ENCODE results near the gene C1orf35.
A peak's percentile ranks its signal among the peaks of the same experiment; 100 is the strongest.

The C1orf35 gene

DNA sequence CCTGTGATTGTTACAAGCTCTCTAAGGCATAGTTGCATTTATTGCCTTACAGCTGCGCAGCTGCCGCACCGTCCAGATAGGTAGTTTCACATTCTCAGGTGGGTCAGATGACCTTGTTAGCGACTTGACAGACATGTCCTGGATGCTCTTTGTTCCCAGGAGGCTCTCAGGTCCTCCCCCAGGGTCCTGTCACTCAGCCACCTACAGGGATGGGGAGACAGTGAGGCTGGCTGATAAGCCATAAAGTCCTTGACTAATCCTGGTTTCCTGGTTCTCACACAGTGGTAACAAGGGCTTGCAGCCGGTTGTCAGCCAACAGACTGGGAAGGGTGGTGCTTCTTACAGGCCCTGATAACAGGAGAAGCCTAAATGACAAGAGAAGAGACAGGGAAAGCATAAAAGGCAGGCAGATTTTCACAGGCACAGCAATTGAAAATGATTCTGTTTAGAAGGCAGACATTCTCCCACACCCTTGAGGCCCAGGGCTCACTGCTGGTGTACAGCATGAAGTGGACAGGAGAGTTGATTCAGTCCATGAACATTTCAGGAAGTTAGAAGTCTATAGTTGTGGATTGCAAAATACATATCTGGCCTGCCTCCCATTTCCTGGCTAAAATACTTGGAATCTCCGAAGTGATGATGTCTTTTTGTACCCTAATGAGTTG, 17.7 kb downstream of the C1orf35 start (continued):
- TF ChIP-seq, protein P1, sequence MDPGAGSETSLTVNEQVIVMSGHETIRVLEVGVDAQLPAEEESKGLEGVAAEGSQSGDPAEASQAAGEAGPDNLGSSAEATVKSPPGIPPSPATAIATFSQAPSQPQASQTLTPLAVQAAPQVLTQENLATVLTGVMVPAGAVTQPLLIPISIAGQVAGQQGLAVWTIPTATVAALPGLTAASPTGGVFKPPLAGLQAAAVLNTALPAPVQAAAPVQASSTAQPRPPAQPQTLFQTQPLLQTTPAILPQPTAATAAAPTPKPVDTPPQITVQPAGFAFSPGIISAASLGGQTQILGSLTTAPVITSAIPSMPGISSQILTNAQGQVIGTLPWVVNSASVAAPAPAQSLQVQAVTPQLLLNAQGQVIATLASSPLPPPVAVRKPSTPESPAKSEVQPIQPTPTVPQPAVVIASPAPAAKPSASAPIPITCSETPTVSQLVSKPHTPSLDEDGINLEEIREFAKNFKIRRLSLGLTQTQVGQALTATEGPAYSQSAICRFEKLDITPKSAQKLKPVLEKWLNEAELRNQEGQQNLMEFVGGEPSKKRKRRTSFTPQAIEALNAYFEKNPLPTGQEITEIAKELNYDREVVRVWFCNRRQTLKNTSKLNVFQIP (CRISPR knock-in tag; IDR thresholded peaks at IDR 0.05; ENCODE audit: borderline replicate concordance, low read depth) = no peak

DNA sequence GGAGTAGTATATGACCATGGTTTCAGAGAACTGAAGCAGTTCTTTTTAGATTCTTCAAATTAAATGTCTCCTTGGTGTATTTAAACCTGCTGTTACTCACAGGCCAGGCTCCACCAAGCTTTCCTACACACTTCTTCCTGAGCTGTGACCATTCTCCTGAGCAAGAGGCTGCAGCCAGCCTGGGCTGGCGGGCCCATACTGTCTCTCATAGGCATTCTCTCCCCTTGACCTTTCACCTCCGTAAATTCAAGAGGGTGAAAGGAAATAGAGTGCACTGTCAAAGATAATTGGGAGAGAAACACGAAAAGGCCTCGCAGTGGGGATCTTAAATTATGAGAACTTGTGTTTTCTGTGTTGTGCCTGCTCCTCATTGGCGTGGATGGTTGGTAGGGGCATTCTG, 18.3 kb downstream of the C1orf35 start:
- TF ChIP-seq RARB (CRISPR knock-in tag; IDR thresholded peaks at IDR 0.05) (no peak), ESRRG (CRISPR knock-in tag; IDR thresholded peaks at IDR 0.05) (no peak)
- ATAC-seq = no peak

- TF ChIP-seq PATZ1 (CRISPR knock-in tag; IDR thresholded peaks at IDR 0.05; ENCODE audit: borderline replicate concordance) = no peak
- ATAC-seq = no peak
Observed at GRCh38 chr1:228084325-228084724, 18.8 kb downstream of the C1orf35 start.

GRCh38 chr1:228083871-228084278, 19.2 kb downstream of the C1orf35 start:
- ATAC-seq = peak; percentile 5
- TF ChIP-seq OSR1 (CRISPR knock-in tag; IDR thresholded peaks at IDR 0.05) (no peak), TCF4 (CRISPR knock-in tag; IDR thresholded peaks at IDR 0.05; ENCODE audit: borderline replicate concordance) (no peak), TSHZ2 (CRISPR knock-in tag; IDR thresholded peaks at IDR 0.05) (no peak), GLIS3 (CRISPR knock-in tag; IDR thresholded peaks at IDR 0.05) (no peak), ARNTL (CRISPR knock-in tag; IDR thresholded peaks at IDR 0.05; ENCODE audit: borderline replicate concordance, low read depth) (no peak), ZFP30 (CRISPR knock-in tag; IDR thresholded peaks at IDR 0.05) (no peak), TOX (CRISPR knock-in tag; IDR thresholded peaks at IDR 0.05; ENCODE audit: borderline replicate concordance) (no peak), ISL1 (CRISPR knock-in tag; IDR thresholded peaks at IDR 0.05) (no peak), RARB (CRISPR knock-in tag; IDR thresholded peaks at IDR 0.05) (no peak), ZC3H10 (CRISPR knock-in tag; IDR thresholded peaks at IDR 0.05) (no peak), SNAI2 (CRISPR knock-in tag; IDR thresholded peaks at IDR 0.05) (no peak), PPARA (CRISPR knock-in tag; IDR thresholded peaks at IDR 0.05; ENCODE audit: borderline replicate concordance) (no peak), ZNF565 (CRISPR knock-in tag; conservative IDR thresholded peaks at IDR 0.05; ENCODE audit: low read depth) (no peak)
- TF ChIP-seq, protein P1 (CRISPR knock-in tag; IDR thresholded peaks at IDR 0.05; ENCODE audit: borderline replicate concordance, low read depth) = no peak
- TF ChIP-seq, protein P2, sequence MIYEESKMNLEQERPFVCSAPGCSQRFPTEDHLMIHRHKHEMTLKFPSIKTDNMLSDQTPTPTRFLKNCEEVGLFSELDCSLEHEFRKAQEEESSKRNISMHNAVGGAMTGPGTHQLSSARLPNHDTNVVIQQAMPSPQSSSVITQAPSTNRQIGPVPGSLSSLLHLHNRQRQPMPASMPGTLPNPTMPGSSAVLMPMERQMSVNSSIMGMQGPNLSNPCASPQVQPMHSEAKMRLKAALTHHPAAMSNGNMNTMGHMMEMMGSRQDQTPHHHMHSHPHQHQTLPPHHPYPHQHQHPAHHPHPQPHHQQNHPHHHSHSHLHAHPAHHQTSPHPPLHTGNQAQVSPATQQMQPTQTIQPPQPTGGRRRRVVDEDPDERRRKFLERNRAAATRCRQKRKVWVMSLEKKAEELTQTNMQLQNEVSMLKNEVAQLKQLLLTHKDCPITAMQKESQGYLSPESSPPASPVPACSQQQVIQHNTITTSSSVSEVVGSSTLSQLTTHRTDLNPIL (CRISPR knock-in tag; IDR thresholded peaks at IDR 0.05; ENCODE audit: low read depth) = no peak
